LHCN-M2 (cell line): Measurements from ENCODE around the gene PPP1R12B. TPM values are rescaled to one million over a fixed set of nuclear protein-coding genes. Genes with fewer than 3 reads are reported as not detected.
"Not testable (repeated sequence)": the region's sequence is repeated elsewhere in the genome, so short reads cannot be mapped to it uniquely, and the experiment has no call there.

Experiments
- DNase-seq: peaks from one replicate; pipeline ENCODE4 v3.0.0-alpha.2; 2012; ENCODE audit warnings: low read depth
- total RNA-seq: library from RNA; depleted of rRNA; stranded (reverse); fragments of >200 nt; gene quantifications from 2 replicates; pipeline ENCODE4 v1.2.3, GENCODE V29; 2014; rRNA removed

Gene PPP1R12B
- total RNA-seq, 1 experiment from 2014 or later = 9.8 TPM

GRCh38 chr1:202629257-202629811 lies 280.8 kb downstream of the PPP1R12B start:
- peak; percentile 14 for DNase-seq

- DNase-seq = not testable (repeated sequence)
Measured at GRCh38 chr1:202630096-202630495, 281.6 kb downstream of the PPP1R12B start.

- no peak for DNase-seq
Measured at GRCh38 chr1:202630541-202630940, 282.0 kb downstream of the PPP1R12B start.

GRCh38 chr1:202631076-202631923 lies 282.8 kb downstream of the PPP1R12B start:
- no peak for DNase-seq

GRCh38 chr1:202632241-202632640 lies 283.7 kb downstream of the PPP1R12B start:
- no peak for DNase-seq

- DNase-seq = not testable (repeated sequence)
Measured at GRCh38 chr1:202636171-202636570, 287.7 kb downstream of the PPP1R12B start.

GRCh38 chr1:202637321-202638018 lies 289.0 kb downstream of the PPP1R12B start:
- DNase-seq = not testable (repeated sequence)

GRCh38 chr1:202638019-202638700 lies 289.7 kb downstream of the PPP1R12B start:
- peak; percentile 22 for DNase-seq

- not testable (repeated sequence) for DNase-seq
Measured at GRCh38 chr1:202638701-202639305, 290.3 kb downstream of the PPP1R12B start.

- DNase-seq = peak; percentile 41
Measured at GRCh38 chr1:202639500-202639899, 291.0 kb downstream of the PPP1R12B start.

- DNase-seq = no peak
Measured at GRCh38 chr1:202642212-202642611, 293.7 kb downstream of the PPP1R12B start.

Other genes with a start within 250 kb of the PPP1R12B start
- 0.06 TPM in 1 of 2 replicates, not detected in the other for gene GPR37L1, start 225.8 kb upstream of the PPP1R12B start, total RNA-seq
- gene ARL8A, start 204.0 kb upstream of the PPP1R12B start, total RNA-seq = 25.6 and 28.1 TPM in 2 replicates
- not detected in 2 replicates for gene PTPN7, start 188.1 kb upstream of the PPP1R12B start, total RNA-seq
- gene LGR6, start 154.9 kb upstream of the PPP1R12B start, total RNA-seq = not detected in 2 replicates
- gene UBE2T, start 6.8 kb upstream of the PPP1R12B start, total RNA-seq = 78.4 and 107 TPM in 2 replicates